AG04450 (cell line): ENCODE data around the gene PTPRG. TPM values are rescaled to one million over a fixed set of nuclear protein-coding genes. Genes with fewer than 3 reads are reported as not detected.
A peak's percentile ranks its signal among the peaks of the same experiment; 100 is the strongest.

ENCODE experiments used
- CTCF ChIA-PET: fragments of 300-600, 350-600 bp; formaldehyde crosslinking; extraction: SDS; loops from one replicate; lab custom pipeline; 2022; ENCODE audit warnings: antibody characterized with exemption, inconsistent platforms; lab: Charles Lee
- POLR2A ChIA-PET: fragments of 350-600 bp; formaldehyde crosslinking; extraction: SDS; loops from one replicate; lab custom pipeline; 2021; ENCODE audit warnings: antibody characterized with exemption, inconsistent platforms; lab: Yijun Ruan, JAX
- DNase-seq: peaks from one replicate; pipeline ENCODE4 v3.0.0-alpha.2; 2011; ENCODE audit warnings: low read depth, low spot score
- H3K27ac ChIP-seq: one replicate; pipeline ENCODE4 v1.5.1; 2012; ENCODE audit warnings: low read depth, low read length, control low read depth
- H3K27me3 ChIP-seq: one replicate; pipeline ENCODE4 v1.6.0; 2012; ENCODE audit warnings: low read length; ENCODE audit not compliant: control insufficient read depth, insufficient read depth
- H3K4me3 ChIP-seq: 2 replicates; pipeline ENCODE4 v1.5.1; 2011; ENCODE audit warnings: mild to moderate bottlenecking, low read depth, low read length, control low read depth
- H3K9me3 ChIP-seq: 2 replicates; pipeline ENCODE4 v1.5.1; 2012; ENCODE audit warnings: low read length; ENCODE audit not compliant: control insufficient read depth, insufficient read depth
- CTCF ChIP-seq: IDR thresholded peaks from 2 replicates; pipeline ENCODE4 v1.5.1; 2011; ENCODE audit warnings: low read depth, low read length, control low read depth, inconsistent platforms
- polyA plus RNA-seq: library from polyadenylated mRNA; depleted of rRNA; stranded (reverse); fragments of >200 nt; gene quantifications from 2 replicates; pipeline ENCODE4 v1.2.3, GENCODE V29; 2011

PTPRG gene
- polyA plus RNA-seq, 1 experiment, result 26.5 TPM

- H3K4me3 ChIP-seq, result no peak overlapping the region
- H3K9me3 ChIP-seq, result no peaks in the 10 kb centered on the region
- peak; percentile 66 for TF ChIP-seq CTCF
- CTCF ChIA-PET, result interaction anchor here (0.6 to 4.6 kb wide), 23 partner anchors 8 to 657 kb away, joined by 3 to 84 read pairs (median 4); no protein-coding TSS in a partner anchor
- no peaks in the 10 kb centered on the region for H3K27me3 ChIP-seq
- no peak overlapping the region for H3K27ac ChIP-seq
- no peak for DNase-seq
- POLR2A ChIA-PET, result no interaction called here
Observed at GRCh38 chr3:62187022-62187431, 625.7 kb downstream of the PTPRG start.

- CTCF ChIA-PET, result interaction anchor here (0.5 to 4.6 kb wide), 90 partner anchors 9 to 1037 kb away, joined by 3 to 84 read pairs (median 4); no protein-coding TSS in a partner anchor
- DNase-seq, result peak; percentile 54
- no peak overlapping the region for H3K27ac ChIP-seq
- POLR2A ChIA-PET, result interaction anchor here (0.6 to 1.9 kb wide), 2 partner anchors 623 to 628 kb away, joined by 3 to 4 read pairs; partner anchors contain the start of gene PTPRG
- no peaks in the 10 kb centered on the region for H3K27me3 ChIP-seq
- no peak overlapping the region for H3K4me3 ChIP-seq
- H3K9me3 ChIP-seq, result no peaks in the 10 kb centered on the region
- peak; percentile 81 for TF ChIP-seq CTCF
Observed at GRCh38 chr3:62188681-62189375, 627.5 kb downstream of the PTPRG start.

GRCh38 chr3:62189376-62189698, 628.0 kb downstream of the PTPRG start:
- no peak for TF ChIP-seq CTCF
- POLR2A ChIA-PET, result interaction anchor here (1.9 kb wide), 1 partner anchor 628 kb away, joined by 4 read pairs; the partner anchor contains the start of gene PTPRG
- DNase-seq, result no peak
- CTCF ChIA-PET, result interaction anchor here (0.6 to 4.6 kb wide), 20 partner anchors 8 to 869 kb away, joined by 3 to 84 read pairs (median 6); no protein-coding TSS in a partner anchor
- Histone ChIP-seq H3K9me3 (no peaks in the 10 kb centered on the region), H3K4me3 (no peak overlapping the region), H3K27me3 (no peaks in the 10 kb centered on the region), H3K27ac (no peak overlapping the region)

GRCh38 chr3:62192891-62193290, 631.5 kb downstream of the PTPRG start:
- ChIA-PET CTCF (interaction anchor here (1.5 kb wide), 1 partner anchor 628 kb away, joined by 3 read pairs; no protein-coding TSS in a partner anchor), POLR2A (no interaction called here)
- H3K4me3 ChIP-seq, result no peak overlapping the region
- TF ChIP-seq CTCF, result no peak
- no peaks in the 10 kb centered on the region for H3K9me3 ChIP-seq
- no peak overlapping the region for H3K27ac ChIP-seq
- DNase-seq, result no peak
- H3K27me3 ChIP-seq, result no peaks in the 10 kb centered on the region
